Mesenchymal stem cell (in vitro differentiated cells and primary cell): ENCODE results near the gene ZBTB21.
"Not testable (repeated sequence)": the region's sequence is repeated elsewhere in the genome, so short reads cannot be mapped to it uniquely, and the experiment has no call there.

ENCODE experiments used
- DNase-seq: peaks from one replicate; pipeline ENCODE4 v3.0.0-alpha.2; 2013
- H2AFZ ChIP-seq: one replicate; pipeline ENCODE4 v1.6.1; 2013; ENCODE audit warnings: low read depth, mild to moderate bottlenecking, control low read depth, inconsistent platforms, low read length, moderate library complexity
- H2AK5ac ChIP-seq: 2 replicates; pipeline ENCODE4 v1.6.1; 2013; ENCODE audit warnings: low read length, moderate library complexity, mild to moderate bottlenecking, inconsistent platforms; ENCODE audit not compliant: severe bottlenecking
- H2BK120ac ChIP-seq: one replicate; pipeline ENCODE4 v1.6.1; 2013; ENCODE audit warnings: low read depth, mild to moderate bottlenecking, inconsistent platforms, low read length, moderate library complexity
- H2BK12ac ChIP-seq, 2 experiments: one replicate each; pipeline ENCODE4 v1.6.1; 2013; ENCODE audit warnings: inconsistent platforms in 2 of 2, low read length in 2 of 2, mild to moderate bottlenecking in 2 of 2, moderate library complexity in 2 of 2, control low read depth in 1 of 2
- H2BK15ac ChIP-seq: one replicate; pipeline ENCODE4 v1.6.1; 2013; ENCODE audit warnings: mild to moderate bottlenecking, low read depth, inconsistent platforms; ENCODE audit not compliant: poor library complexity, severe bottlenecking
- H2BK5ac ChIP-seq: 2 replicates; pipeline ENCODE4 v1.6.1; 2013; ENCODE audit warnings: low read depth, mild to moderate bottlenecking, low read length, control low read depth, inconsistent platforms; ENCODE audit not compliant: poor library complexity, severe bottlenecking
- H3K14ac ChIP-seq, 2 experiments: one replicate each; pipeline ENCODE4 v1.6.1; 2013; ENCODE audit warnings: inconsistent platforms in 2 of 2, low read length in 2 of 2, control low read depth in 1 of 2, mild to moderate bottlenecking in 1 of 2, moderate library complexity in 1 of 2
- H3K18ac ChIP-seq, 2 experiments: one replicate each; pipeline ENCODE4 v1.6.1; 2013; ENCODE audit warnings: inconsistent platforms in 2 of 2, low read length in 2 of 2, control low read depth in 1 of 2, low read depth in 1 of 2, mild to moderate bottlenecking in 1 of 2
- H3K23ac ChIP-seq, 2 experiments: one replicate each; pipeline ENCODE4 v1.6.1; 2013; ENCODE audit warnings: inconsistent platforms in 2 of 2, low read length in 2 of 2, mild to moderate bottlenecking in 2 of 2, moderate library complexity in 2 of 2, control low read depth in 1 of 2
- H3K27ac ChIP-seq: 2 replicates; pipeline ENCODE4 v1.5.1; 2013; ENCODE audit warnings: mild to moderate bottlenecking, moderate library complexity, low read length, control low read depth, inconsistent platforms; ENCODE audit not compliant: poor library complexity, severe bottlenecking
- H3K27me3 ChIP-seq, 2 experiments: 2 replicates each; pipeline versions ENCODE4 v1.6.1 to v1.7.0; 2013; ENCODE audit warnings: low read length in 2 of 2, mild to moderate bottlenecking in 2 of 2, moderate library complexity in 2 of 2, control low read depth in 1 of 2, inconsistent platforms in 1 of 2; ENCODE audit not compliant: control insufficient read depth in 1 of 2, insufficient read depth in 1 of 2
- H3K36me3 ChIP-seq, 2 experiments: 2 replicates each; pipeline versions ENCODE4 v1.6.1 to v1.7.0; 2013; ENCODE audit warnings: low read length in 2 of 2, control low read depth in 1 of 2, inconsistent platforms in 1 of 2, low read depth in 1 of 2, mild to moderate bottlenecking in 1 of 2; ENCODE audit not compliant: insufficient read depth in 2 of 2, control insufficient read depth in 1 of 2
- H3K4ac ChIP-seq, 2 experiments: one replicate each; pipeline ENCODE4 v1.6.1; 2013; ENCODE audit warnings: inconsistent platforms in 2 of 2, low read length in 2 of 2, mild to moderate bottlenecking in 2 of 2, moderate library complexity in 2 of 2, control low read depth in 1 of 2, low read depth in 1 of 2
- H3K4me1 ChIP-seq: 2 replicates; pipeline ENCODE4 v1.6.1; 2013; ENCODE audit warnings: low read depth, low read length, control low read depth; ENCODE audit not compliant: control insufficient read depth, insufficient read depth
- H3K4me2 ChIP-seq: 2 replicates; pipeline ENCODE4 v1.6.1; 2013; ENCODE audit warnings: low read length, mild to moderate bottlenecking, inconsistent platforms; ENCODE audit not compliant: poor library complexity, severe bottlenecking
- H3K4me3 ChIP-seq, 2 experiments: 2 replicates each; pipeline versions ENCODE4 v1.5.1 to v1.7.0; 2013; ENCODE audit warnings: low read length in 2 of 2, mild to moderate bottlenecking in 2 of 2, control low read depth in 1 of 2, low read depth in 1 of 2; ENCODE audit not compliant: insufficient read depth in 1 of 2
- H3K79me1 ChIP-seq: replicated peaks from 2 replicates; pipeline ENCODE4 v1.6.1; 2013; ENCODE audit warnings: mild to moderate bottlenecking, control low read depth, low read length, inconsistent platforms; ENCODE audit not compliant: poor library complexity, severe bottlenecking
- H3K9ac ChIP-seq: 2 replicates; pipeline ENCODE4 v1.7.0; 2013; ENCODE audit warnings: mild to moderate bottlenecking, low read length, moderate library complexity
- H3K9me3 ChIP-seq: 2 replicates; pipeline ENCODE4 v1.7.0; 2013; ENCODE audit warnings: mild to moderate bottlenecking, low read length; ENCODE audit not compliant: control insufficient read depth
- H4K8ac ChIP-seq: one replicate; pipeline ENCODE4 v1.6.1; 2013; ENCODE audit warnings: inconsistent platforms, mild to moderate bottlenecking, low read length, moderate library complexity
- H4K91ac ChIP-seq: one replicate; pipeline ENCODE4 v1.6.1; 2013; ENCODE audit warnings: mild to moderate bottlenecking, low read length, inconsistent platforms
- WGBS: methylation state at CpG from one replicate; pipeline ENCODE4 v1.1.7; 2013; ENCODE audit warnings: mixed read lengths; 5-methylcytosine and 5-hydroxymethylcytosine counted together

The ZBTB21 gene

DNA sequence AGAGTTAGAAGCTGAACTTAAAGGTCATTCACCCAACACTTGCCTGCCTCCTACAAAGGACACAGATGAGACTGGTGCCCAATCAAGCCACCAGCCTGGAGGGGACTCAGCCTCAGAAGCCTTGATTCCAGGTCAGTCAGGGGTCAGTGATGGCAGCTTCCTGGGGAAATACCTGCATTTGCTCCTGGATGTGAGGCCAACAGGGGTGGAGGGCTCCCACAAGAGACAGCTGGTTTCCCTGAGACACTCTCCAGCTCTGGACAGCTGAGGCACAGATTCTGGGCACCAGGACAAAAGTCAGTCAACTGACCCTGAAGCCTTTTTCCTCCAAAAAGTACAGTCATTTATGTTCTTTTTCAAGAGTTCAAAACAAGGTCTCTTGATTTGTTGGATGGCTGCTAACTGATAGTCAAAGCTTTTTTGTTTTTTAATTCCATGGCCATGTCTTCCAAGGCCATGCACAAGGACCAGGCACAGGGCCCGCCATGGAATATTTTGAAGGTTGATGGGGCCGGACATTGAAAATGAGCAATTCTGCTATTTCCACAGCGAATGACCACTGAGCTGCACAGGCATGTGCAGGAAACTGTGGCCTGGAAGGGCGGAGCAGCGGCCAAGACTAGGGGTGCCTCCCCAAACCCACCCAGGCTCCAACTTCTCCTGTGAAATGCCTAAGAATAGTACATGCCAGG, 58.1 kb downstream of the ZBTB21 start:
- H2BK15ac ChIP-seq, result no peak overlapping the region
- H3K4me1 ChIP-seq, result peaks cover 50% of the 10 kb centered on the region
- no peak overlapping the region for H2BK120ac ChIP-seq
- no peak overlapping the region for H2AFZ ChIP-seq
- no peak overlapping the region for H4K8ac ChIP-seq
- H3K23ac ChIP-seq, result no peak overlapping the region
- peaks cover 0 to 9% of the 10 kb centered on the region in 2 experiments for H3K36me3 ChIP-seq
- H2BK12ac ChIP-seq, result no peak overlapping the region
- H3K4me3 ChIP-seq, result peak overlapping the region in 1 of 2 experiments; percentile 97
- H3K9ac ChIP-seq, result peak overlapping the region; percentile 91
- H2BK5ac ChIP-seq, result no peak overlapping the region
- no peak overlapping the region for H2AK5ac ChIP-seq
- no peaks in the 10 kb centered on the region for H3K27me3 ChIP-seq
- H3K79me1 ChIP-seq, result peaks cover 40% of the 10 kb centered on the region
- no peak overlapping the region for H3K27ac ChIP-seq
- WGBS, result 95% methylated on average over 5 of the region's 5 CpGs
- H4K91ac ChIP-seq, result no peak overlapping the region
- no peaks in the 10 kb centered on the region for H3K9me3 ChIP-seq
- no peak overlapping the region for H3K18ac ChIP-seq
- no peak overlapping the region for H3K4me2 ChIP-seq
- H3K14ac ChIP-seq, result no peak overlapping the region
- no peak for DNase-seq
- H3K4ac ChIP-seq, result no peak overlapping the region

DNA sequence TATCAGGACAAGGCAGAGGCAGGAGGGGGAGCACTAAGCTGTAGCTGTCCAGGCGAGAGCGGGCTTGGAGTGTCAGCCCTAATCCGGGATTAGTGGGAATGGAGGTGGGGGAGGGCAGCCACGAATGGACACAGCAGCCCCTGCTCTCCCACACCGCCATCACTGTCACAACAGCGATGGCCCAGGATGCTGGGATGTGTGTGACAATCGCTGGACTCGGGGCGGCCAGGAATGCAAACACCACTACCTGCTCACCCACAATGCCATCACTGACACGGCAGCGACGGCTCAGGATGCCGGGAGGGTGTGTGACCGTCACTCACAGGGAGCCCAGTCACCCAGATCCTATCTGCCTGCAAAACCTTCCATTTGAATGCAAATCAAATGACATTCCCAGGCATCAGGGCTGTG, 59.2 kb downstream of the ZBTB21 start:
- no peak overlapping the region for H2BK5ac ChIP-seq
- no peak overlapping the region for H3K27ac ChIP-seq
- no peak for DNase-seq
- no peak overlapping the region for H2BK15ac ChIP-seq
- 73% methylated on average over 14 of the region's 14 CpGs for WGBS
- no peak overlapping the region for H3K23ac ChIP-seq
- H3K79me1 ChIP-seq, result peaks cover 46% of the 10 kb centered on the region
- no peaks in the 10 kb centered on the region for H3K9me3 ChIP-seq
- peak overlapping the region in 1 of 2 experiments; percentile 68 for H3K14ac ChIP-seq
- peak overlapping the region in 1 of 2 experiments; percentile 0 for H2BK12ac ChIP-seq
- no peak overlapping the region for H3K4me2 ChIP-seq
- H4K8ac ChIP-seq, result no peak overlapping the region
- no peak overlapping the region for H2AFZ ChIP-seq
- no peak overlapping the region for H2AK5ac ChIP-seq
- H4K91ac ChIP-seq, result peak overlapping the region; percentile 61
- H3K18ac ChIP-seq, result peak overlapping the region in 1 of 2 experiments; percentile 5
- H2BK120ac ChIP-seq, result no peak overlapping the region
- H3K4me1 ChIP-seq, result peaks cover 46% of the 10 kb centered on the region
- peak overlapping the region in 1 of 2 experiments; percentile 97 for H3K4me3 ChIP-seq
- H3K4ac ChIP-seq, result no peak overlapping the region
- peaks cover 0 to 9% of the 10 kb centered on the region in 2 experiments for H3K36me3 ChIP-seq
- H3K9ac ChIP-seq, result no peak overlapping the region
- no peaks in the 10 kb centered on the region for H3K27me3 ChIP-seq

GRCh38 chr21:41949631-41950030, 60.5 kb downstream of the ZBTB21 start:
- H3K27ac ChIP-seq, H2BK5ac ChIP-seq, H2BK120ac ChIP-seq, H3K9me3 ChIP-seq, H3K14ac ChIP-seq, H3K4ac ChIP-seq, H3K4me3 ChIP-seq, H4K8ac ChIP-seq, H3K9ac ChIP-seq, H4K91ac ChIP-seq, H3K23ac ChIP-seq, H2AFZ ChIP-seq, H2BK12ac ChIP-seq, H2BK15ac ChIP-seq, DNase-seq, H3K4me2 ChIP-seq, H3K18ac ChIP-seq, H3K27me3 ChIP-seq, H3K36me3 ChIP-seq, H2AK5ac ChIP-seq: not testable (repeated sequence)
- 100% methylated on average over 3 of the region's 3 CpGs for WGBS
- Histone ChIP-seq H3K79me1 (peaks cover 53% of the 10 kb centered on the region), H3K4me1 (peaks cover 38% of the 10 kb centered on the region)

DNA sequence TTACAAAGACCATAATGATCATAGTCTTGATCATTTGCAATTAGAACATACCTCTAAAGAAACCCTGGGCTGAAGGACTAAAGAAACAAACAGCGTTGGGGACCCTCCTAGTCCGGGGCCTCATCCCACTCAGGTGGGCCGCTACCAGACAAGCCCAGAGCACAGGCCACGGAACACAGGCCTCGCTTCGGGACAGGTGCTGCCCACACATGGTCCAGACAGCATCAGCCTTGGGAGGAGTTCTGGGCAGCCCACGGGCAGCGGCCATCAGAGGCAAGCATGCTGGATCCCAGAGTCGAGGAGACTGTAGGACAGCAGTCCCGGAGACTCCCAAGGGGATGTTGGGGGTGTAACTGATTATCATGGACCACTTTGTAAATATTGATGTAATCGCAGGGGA, 61.3 kb downstream of the ZBTB21 start:
- no peak for DNase-seq
- no peak overlapping the region for H4K8ac ChIP-seq
- no peak overlapping the region for H2AFZ ChIP-seq
- no peak overlapping the region for H2BK12ac ChIP-seq
- no peak overlapping the region for H3K9ac ChIP-seq
- H3K4ac ChIP-seq, result no peak overlapping the region
- H3K18ac ChIP-seq, result no peak overlapping the region
- H3K9me3 ChIP-seq, result no peaks in the 10 kb centered on the region
- peaks cover 55% of the 10 kb centered on the region for H3K79me1 ChIP-seq
- no peak overlapping the region for H2AK5ac ChIP-seq
- H3K4me1 ChIP-seq, result peaks cover 31% of the 10 kb centered on the region
- no peak overlapping the region for H4K91ac ChIP-seq
- WGBS, result 98% methylated on average over 11 of the region's 11 CpGs
- H3K14ac ChIP-seq, result peak overlapping the region in 1 of 2 experiments; percentile 92
- no peaks in the 10 kb centered on the region for H3K27me3 ChIP-seq
- peaks cover 0 to 9% of the 10 kb centered on the region in 2 experiments for H3K36me3 ChIP-seq
- no peak overlapping the region for H3K27ac ChIP-seq
- H2BK15ac ChIP-seq, result no peak overlapping the region
- no peak overlapping the region for H2BK120ac ChIP-seq
- H3K4me3 ChIP-seq, result no peak overlapping the region
- H2BK5ac ChIP-seq, result no peak overlapping the region
- H3K23ac ChIP-seq, result no peak overlapping the region
- H3K4me2 ChIP-seq, result no peak overlapping the region
